GM18507 (cell line): ENCODE data around the gene EIF4EBP3.

ENCODE experiments used
- DNase-seq: peaks from one replicate; pipeline ENCODE4 v3.0.0; 2011; ENCODE audit warnings: low read depth; ENCODE audit not compliant: insufficient read length; ENCODE audit errors: extremely low spot score
- FAIRE-seq: peaks from 2 replicates; lab custom pipeline; 2011; peaks lifted over from hg19 to GRCh38; lab: Jason Lieb, UNC

Gene EIF4EBP3

GRCh38 chr5:140555747-140556312 is 8.4 kb downstream of the EIF4EBP3 start:
- DNase-seq (no peak), FAIRE-seq (peak; percentile 77)

- DNase-seq (no peak), FAIRE-seq (peak; percentile 62)
Measured at GRCh38 chr5:140556438-140556837, 9.0 kb downstream of the EIF4EBP3 start.

DNA sequence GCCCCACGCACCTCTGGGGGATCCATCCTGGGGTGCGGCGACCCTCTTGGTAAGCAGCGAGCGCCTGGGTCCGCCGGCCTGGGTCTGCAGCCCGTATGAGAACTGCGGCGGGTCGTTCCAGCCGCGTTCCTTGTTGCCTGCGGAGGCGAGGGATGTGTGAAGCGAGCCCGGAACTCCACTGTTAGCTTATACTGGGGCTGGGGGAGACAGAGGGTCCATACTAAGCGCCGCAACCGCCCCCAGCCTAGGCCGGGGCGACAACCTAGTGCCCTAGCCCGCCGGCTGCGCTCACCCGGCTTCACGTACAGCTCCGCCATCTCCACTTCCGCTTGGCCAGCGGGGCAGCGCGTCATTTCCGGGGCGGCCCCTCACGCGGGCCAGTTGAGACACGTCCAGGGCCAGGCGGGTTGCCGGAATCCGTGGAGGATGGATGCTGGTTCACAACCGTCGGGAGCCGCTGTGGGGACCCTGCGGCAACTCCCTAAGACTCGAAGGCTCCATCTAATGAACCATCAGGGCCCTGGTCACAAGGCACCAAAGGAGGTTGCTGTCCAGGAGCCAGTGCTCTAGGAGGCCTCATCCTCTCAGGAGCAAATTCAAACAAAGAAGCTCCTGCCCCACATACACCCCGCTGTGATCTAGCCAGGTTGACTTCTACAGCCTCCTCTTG is 9.8 kb downstream of the EIF4EBP3 start, which contains the start of gene SRA1:
Gene SRA1 (minus strand): TSS at position 338 of the 670 bp plus-strand sequence. CDS start 21 bp downstream, at position 317.
- FAIRE-seq, result peak; percentile 81
- peak; percentile 85 for DNase-seq

GRCh38 chr5:140557965-140558364 is 10.5 kb downstream of the EIF4EBP3 start:
- FAIRE-seq (no peak), DNase-seq (no peak)

GRCh38 chr5:140558542-140558941 is 11.1 kb downstream of the EIF4EBP3 start:
- no peak for FAIRE-seq
- DNase-seq, result no peak

GRCh38 chr5:140560227-140560626 is 12.8 kb downstream of the EIF4EBP3 start:
- DNase-seq (no peak), FAIRE-seq (no peak)

GRCh38 chr5:140561753-140562523 is 14.5 kb downstream of the EIF4EBP3 start:
- FAIRE-seq, result no peak
- no peak for DNase-seq

GRCh38 chr5:140563596-140563995 is 16.1 kb downstream of the EIF4EBP3 start:
- DNase-seq (no peak), FAIRE-seq (no peak)

- DNase-seq, result peak; percentile 90
- peak; percentile 98 for FAIRE-seq
Measured at GRCh38 chr5:140564196-140565023, 16.9 kb downstream of the EIF4EBP3 start, which contains the start of the genes APBB3 and SLC35A4. Gene APBB3 (minus strand): TSS chr5:140564598. CDS start chr5:140564245, 353 bp downstream. Gene SLC35A4 (plus strand): TSS chr5:140564828. CDS start chr5:140567170, 2,342 bp downstream.

GRCh38 chr5:140565024-140565779 is 17.7 kb downstream of the EIF4EBP3 start:
- FAIRE-seq (peak; percentile 64), DNase-seq (no peak)

DNA sequence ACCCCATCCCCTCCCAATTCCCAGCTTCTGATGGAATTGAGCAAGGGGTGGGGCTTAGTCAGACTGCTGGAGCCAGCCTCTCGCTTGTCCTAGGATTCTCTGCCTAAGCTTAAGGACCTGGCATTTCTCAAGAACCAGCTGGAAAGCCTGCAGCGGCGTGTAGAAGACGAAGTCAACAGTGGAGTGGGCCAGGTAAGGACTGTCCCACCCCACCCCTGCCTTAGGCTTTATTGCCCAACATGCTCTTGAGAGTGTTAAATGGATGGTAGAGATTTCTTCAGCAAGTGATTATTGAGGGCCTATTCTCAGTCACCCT is 18.3 kb downstream of the EIF4EBP3 start:
- FAIRE-seq, result no peak
- DNase-seq, result no peak

GRCh38 chr5:140566665-140567064 is 19.2 kb downstream of the EIF4EBP3 start:
- FAIRE-seq (no peak), DNase-seq (no peak)

GRCh38 chr5:140567136-140567818 is 19.8 kb downstream of the EIF4EBP3 start:
- FAIRE-seq (no peak), DNase-seq (no peak)

- FAIRE-seq, result no peak
- no peak for DNase-seq
Measured at GRCh38 chr5:140567871-140568270, 20.4 kb downstream of the EIF4EBP3 start.

- DNase-seq (no peak), FAIRE-seq (no peak)
Measured at GRCh38 chr5:140568443-140569063, 21.1 kb downstream of the EIF4EBP3 start.

DNA sequence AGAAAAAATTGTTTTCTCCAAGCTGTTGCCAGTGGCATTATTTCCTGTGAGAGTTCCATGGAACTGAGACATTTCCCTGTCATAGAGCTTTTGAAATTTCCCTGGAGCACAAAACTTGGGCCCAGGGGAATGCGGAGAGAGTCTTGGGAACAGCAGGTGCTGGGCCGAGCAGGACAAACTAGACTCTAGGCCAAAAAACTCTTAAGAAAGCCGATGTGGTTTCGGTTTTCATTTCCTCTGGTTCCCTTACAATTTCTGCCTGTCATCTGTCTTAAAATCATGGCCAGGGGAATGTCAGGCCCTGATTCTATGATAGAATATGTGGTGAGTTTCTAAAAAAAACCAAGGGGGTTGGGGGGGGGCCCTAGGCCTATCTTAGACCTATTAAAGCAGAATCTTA is 21.7 kb downstream of the EIF4EBP3 start:
- peak; percentile 53 for FAIRE-seq

GRCh38 chr5:140570058-140570457 is 22.6 kb downstream of the EIF4EBP3 start:
- no peak for FAIRE-seq

More for the DNA sequence above, 21.7 kb downstream of the EIF4EBP3 start:
- no peak for DNase-seq

DNA sequence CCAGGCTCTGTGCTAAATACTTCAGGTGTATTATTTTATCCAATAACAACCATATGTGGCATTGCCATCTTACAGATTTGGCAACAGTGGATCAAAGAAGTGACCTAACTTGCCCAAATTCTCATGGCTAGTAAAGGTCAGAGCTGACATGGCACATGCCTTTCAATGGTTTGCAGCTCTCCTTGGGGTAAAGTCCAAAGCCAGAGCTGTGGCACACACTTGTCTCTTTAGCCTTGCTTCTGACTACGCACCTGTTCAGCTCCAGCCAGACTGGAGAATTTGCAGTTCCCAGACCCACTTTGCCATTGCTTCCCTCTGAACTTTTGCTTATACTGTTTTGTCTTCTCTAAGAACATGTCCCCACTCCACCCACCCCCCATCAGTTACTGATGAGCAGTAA is 23.0 kb downstream of the EIF4EBP3 start:
- no peak for FAIRE-seq
- no peak for DNase-seq

More at GRCh38 chr5:140570058-140570457, 22.6 kb downstream of the EIF4EBP3 start:
- no peak for DNase-seq
